ENCODE data around the gene IMPA2. TPM values are rescaled to one million over a fixed set of nuclear protein-coding genes. Genes with fewer than 3 reads are reported as not detected.

Gene IMPA2
- total and polyA plus RNA-seq, 2 donors (not counting 1 experiment from before 2014, with no cell fraction given): 3.8 to 23.0 TPM

GRCh38 chr18:11986061-11986460 lies 4.8 kb downstream of the IMPA2 start:
- no peak for TF ChIP-seq CTCF (conservative IDR thresholded peaks at IDR 0.05 in 1 of 2, IDR thresholded peaks at IDR 0.05 in 1 of 2; ENCODE audit: low read depth in 1 of 2, low read length in 2 of 2)
- TF ChIP-seq EZH2 (IDR thresholded peaks at IDR 0.05; ENCODE audit: low read length, missing control alignments): no peak
- Histone ChIP-seq H4K20me1 (ENCODE audit: control insufficient read depth, extremely low read depth, insufficient read depth, low read length) (no peaks in the 10 kb centered on the region), H3K27me3 (ENCODE audit: control insufficient read depth, insufficient read depth, low read length) (no peaks in the 10 kb centered on the region), H3K27ac (ENCODE audit: insufficient read depth, low read length) (no peak overlapping the region), H2AFZ (ENCODE audit: low read length) (no peak overlapping the region), H3K4me3 (replicated peaks in 1 of 4; ENCODE audit: control extremely low read depth in 1 of 4, insufficient read depth in 1 of 4, low read depth in 3 of 4, low read length in 4 of 4) (no peak overlapping the region), H3K36me3 (ENCODE audit: control insufficient read depth, insufficient read depth, low read length) (no peaks in the 10 kb centered on the region), H3K4me1 (ENCODE audit: control insufficient read depth, extremely low read depth, insufficient read depth, low read length) (no peaks in the 10 kb centered on the region), H3K9me3 (ENCODE audit: control insufficient read depth, insufficient read depth, low read depth, low read length) (no peaks in the 10 kb centered on the region), H3K4me2 (ENCODE audit: extremely low read depth, insufficient read depth, low read length) (no peak overlapping the region), H3K79me2 (ENCODE audit: control insufficient read depth, insufficient read depth, low read length) (no peaks in the 10 kb centered on the region), H3K9ac (ENCODE audit: insufficient read depth, low read length) (no peak overlapping the region)
- DNase-seq (ENCODE audit: low read depth in 2 of 2): no peak

GRCh38 chr18:11987527-11987926 lies 6.2 kb downstream of the IMPA2 start:
- Histone ChIP-seq H3K27ac (ENCODE audit: insufficient read depth, low read length) (no peak overlapping the region), H3K9me3 (ENCODE audit: control insufficient read depth, insufficient read depth, low read depth, low read length) (no peaks in the 10 kb centered on the region), H3K36me3 (ENCODE audit: control insufficient read depth, insufficient read depth, low read length) (no peaks in the 10 kb centered on the region), H3K4me1 (ENCODE audit: control insufficient read depth, extremely low read depth, insufficient read depth, low read length) (no peaks in the 10 kb centered on the region), H3K4me2 (ENCODE audit: extremely low read depth, insufficient read depth, low read length) (no peak overlapping the region), H3K79me2 (ENCODE audit: control insufficient read depth, insufficient read depth, low read length) (no peaks in the 10 kb centered on the region), H3K9ac (ENCODE audit: insufficient read depth, low read length) (no peak overlapping the region), H2AFZ (ENCODE audit: low read length) (no peak overlapping the region), H3K4me3 (replicated peaks in 1 of 4; ENCODE audit: control extremely low read depth in 1 of 4, insufficient read depth in 1 of 4, low read depth in 3 of 4, low read length in 4 of 4) (no peak overlapping the region), H4K20me1 (ENCODE audit: control insufficient read depth, extremely low read depth, insufficient read depth, low read length) (no peaks in the 10 kb centered on the region), H3K27me3 (ENCODE audit: control insufficient read depth, insufficient read depth, low read length) (no peaks in the 10 kb centered on the region)
- TF ChIP-seq EZH2 (IDR thresholded peaks at IDR 0.05; ENCODE audit: low read length, missing control alignments): no peak
- TF ChIP-seq CTCF (conservative IDR thresholded peaks at IDR 0.05 in 1 of 2, IDR thresholded peaks at IDR 0.05 in 1 of 2; ENCODE audit: low read depth in 1 of 2, low read length in 2 of 2): no peak
- DNase-seq (ENCODE audit: low read depth in 2 of 2): peak in 1 of 2 donors; percentile 70

GRCh38 chr18:11989174-11989573 lies 7.9 kb downstream of the IMPA2 start:
- Histone ChIP-seq H3K4me2 (ENCODE audit: extremely low read depth, insufficient read depth, low read length) (no peak overlapping the region), H3K9me3 (ENCODE audit: control insufficient read depth, insufficient read depth, low read depth, low read length) (no peaks in the 10 kb centered on the region), H3K4me1 (ENCODE audit: control insufficient read depth, extremely low read depth, insufficient read depth, low read length) (no peaks in the 10 kb centered on the region), H3K9ac (ENCODE audit: insufficient read depth, low read length) (no peak overlapping the region), H3K27ac (ENCODE audit: insufficient read depth, low read length) (no peak overlapping the region), H4K20me1 (ENCODE audit: control insufficient read depth, extremely low read depth, insufficient read depth, low read length) (no peaks in the 10 kb centered on the region), H3K36me3 (ENCODE audit: control insufficient read depth, insufficient read depth, low read length) (no peaks in the 10 kb centered on the region), H2AFZ (ENCODE audit: low read length) (no peak overlapping the region), H3K27me3 (ENCODE audit: control insufficient read depth, insufficient read depth, low read length) (no peaks in the 10 kb centered on the region), H3K79me2 (ENCODE audit: control insufficient read depth, insufficient read depth, low read length) (no peaks in the 10 kb centered on the region), H3K4me3 (replicated peaks in 1 of 4; ENCODE audit: control extremely low read depth in 1 of 4, insufficient read depth in 1 of 4, low read depth in 3 of 4, low read length in 4 of 4) (no peak overlapping the region)
- no peak for TF ChIP-seq CTCF (conservative IDR thresholded peaks at IDR 0.05 in 1 of 2, IDR thresholded peaks at IDR 0.05 in 1 of 2; ENCODE audit: low read depth in 1 of 2, low read length in 2 of 2)
- no peak for TF ChIP-seq EZH2 (IDR thresholded peaks at IDR 0.05; ENCODE audit: low read length, missing control alignments)
- DNase-seq (ENCODE audit: low read depth in 2 of 2): no peak

All from fibroblast of lung (primary cell).